Bronchial epithelial cell (primary cell): Measurements from ENCODE around the gene DAPK2. TPM values are rescaled to one million over a fixed set of nuclear protein-coding genes. Genes with fewer than 3 reads are reported as not detected.

Experiments
- DNase-seq: peaks from one replicate; pipeline ENCODE4 v3.0.0-alpha.2; 2010; ENCODE audit warnings: low read depth
- FAIRE-seq: peaks from 2 replicates; lab custom pipeline; 2011; peaks lifted over from hg19 to GRCh38; lab: Jason Lieb, UNC
- H3K27me3 ChIP-seq: 2 replicates; pipeline ENCODE4 v1.5.1; 2011; ENCODE audit warnings: low read length; ENCODE audit not compliant: control insufficient read depth, insufficient read depth
- H3K36me3 ChIP-seq: 2 replicates; pipeline ENCODE4 v1.5.1; 2011; ENCODE audit warnings: low read length; ENCODE audit not compliant: control insufficient read depth, insufficient read depth
- H3K4me3 ChIP-seq: 2 replicates; pipeline ENCODE4 v1.5.1; 2011; ENCODE audit warnings: mild to moderate bottlenecking, low read depth, low read length, control low read depth
- CTCF ChIP-seq: IDR thresholded peaks from 2 replicates; pipeline ENCODE4 v1.5.1; 2011; ENCODE audit warnings: mild to moderate bottlenecking, moderate library complexity, low read length, control low read depth, inconsistent platforms; ENCODE audit not compliant: insufficient read depth, severe bottlenecking
- total RNA-seq: library from RNA; depleted of rRNA; stranded (reverse); fragments of >200 nt; gene quantifications from 2 replicates; pipeline ENCODE4 v1.2.1, GENCODE V29; 2014

DAPK2 gene
- total RNA-seq, 1 donor from 2014 or later = 0.53 TPM

DNA sequence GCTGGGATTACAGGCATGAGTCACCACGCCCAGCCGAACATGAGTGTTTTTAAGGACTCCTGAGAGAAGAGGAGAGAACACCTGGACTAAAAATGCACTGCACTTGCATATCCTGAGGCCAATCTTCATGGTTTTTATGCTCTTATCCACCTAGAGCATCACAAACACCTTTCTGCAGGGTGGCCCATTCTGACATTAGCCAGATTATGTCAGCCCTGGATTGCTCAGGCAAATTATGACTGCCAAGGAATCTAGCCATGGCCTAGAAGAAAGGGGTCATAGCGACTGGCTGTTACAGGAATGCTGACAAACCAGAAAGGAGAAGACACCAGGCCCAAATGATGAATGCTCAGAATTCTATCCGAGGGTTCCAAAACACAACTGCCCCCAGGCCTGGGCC, 171.7 kb downstream of the DAPK2 start:
- H3K36me3 ChIP-seq = no peaks in the 10 kb centered on the region
- no peak overlapping the region for H3K4me3 ChIP-seq
- H3K27me3 ChIP-seq = no peaks in the 10 kb centered on the region
- no peak for FAIRE-seq
- TF ChIP-seq CTCF = no peak
- DNase-seq = peak; percentile 29

DNA sequence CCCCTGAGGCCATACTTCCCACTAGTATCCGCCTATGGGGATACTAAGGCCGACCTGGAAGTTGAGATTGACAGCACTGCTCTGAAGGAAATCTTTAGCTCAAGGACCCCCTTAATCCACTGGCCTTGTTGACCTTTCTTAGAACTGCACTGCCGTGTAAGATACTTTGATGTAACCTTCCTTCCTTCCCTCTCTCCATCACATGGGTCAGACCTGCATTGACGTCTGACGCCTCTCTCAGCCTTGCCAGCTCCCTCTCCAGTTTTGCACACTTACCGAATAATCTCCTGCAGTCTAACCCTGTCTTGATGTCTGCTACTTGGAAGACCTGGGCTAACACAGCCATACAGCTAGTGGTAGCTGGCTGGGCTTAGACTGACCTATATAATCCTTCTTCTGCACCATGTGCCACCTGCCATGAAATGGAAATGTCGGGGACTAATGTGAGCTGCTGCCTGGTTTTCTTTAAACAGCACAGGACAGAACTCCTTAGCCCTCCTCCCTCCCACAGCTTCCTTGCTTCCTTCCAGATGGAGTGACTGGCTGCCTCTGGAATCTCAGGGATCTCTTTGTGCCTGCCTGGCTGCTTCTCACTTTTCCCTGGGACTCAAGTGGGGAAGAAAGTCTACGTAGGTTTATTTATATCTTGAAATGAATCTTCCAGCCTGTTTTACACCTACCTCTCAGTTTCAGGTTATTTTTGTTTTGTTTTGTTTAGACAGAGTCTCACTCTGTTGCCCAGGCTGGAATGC, 173.3 kb downstream of the DAPK2 start:
- Histone ChIP-seq H3K36me3 (no peaks in the 10 kb centered on the region), H3K27me3 (no peaks in the 10 kb centered on the region), H3K4me3 (no peak overlapping the region)
- TF ChIP-seq CTCF = no peak
- no peak for FAIRE-seq
- no peak for DNase-seq

DNA sequence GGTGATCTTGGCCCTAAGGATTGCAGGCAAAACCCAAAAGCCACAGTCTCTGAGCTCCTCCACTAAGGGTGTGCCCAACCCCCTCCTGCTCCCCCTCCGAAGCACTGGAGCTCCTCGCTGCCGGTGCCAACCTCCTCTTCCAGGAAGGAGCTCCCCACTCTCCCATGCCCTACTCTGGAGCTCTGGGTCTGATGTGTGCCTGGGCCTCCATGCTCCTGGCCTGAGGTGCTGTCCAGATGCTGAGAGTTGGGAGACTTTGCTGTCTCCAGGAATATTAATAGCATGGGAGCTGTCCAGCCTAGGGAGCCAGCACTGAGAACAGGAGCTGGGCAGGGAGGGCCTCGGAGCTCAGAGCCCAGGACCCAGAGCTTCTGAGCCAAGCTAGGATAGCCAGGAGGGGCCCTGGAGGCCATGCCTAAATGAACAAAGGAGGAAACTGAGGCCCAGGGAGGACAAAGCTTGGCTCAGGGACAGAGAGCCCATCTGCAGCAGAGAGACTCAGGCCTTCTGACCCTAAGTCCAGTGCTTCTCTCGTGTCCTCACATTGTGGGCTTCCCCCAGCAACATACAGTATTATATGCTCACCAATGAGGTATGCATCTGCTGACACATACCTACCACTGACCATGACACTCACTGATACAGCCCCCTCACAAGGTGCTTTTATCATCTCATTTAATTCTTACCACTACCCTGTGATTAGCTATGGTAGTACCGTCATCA, 175.6 kb downstream of the DAPK2 start:
- no peak overlapping the region for H3K4me3 ChIP-seq
- peak; percentile 67 for DNase-seq
- no peak for FAIRE-seq

DNA sequence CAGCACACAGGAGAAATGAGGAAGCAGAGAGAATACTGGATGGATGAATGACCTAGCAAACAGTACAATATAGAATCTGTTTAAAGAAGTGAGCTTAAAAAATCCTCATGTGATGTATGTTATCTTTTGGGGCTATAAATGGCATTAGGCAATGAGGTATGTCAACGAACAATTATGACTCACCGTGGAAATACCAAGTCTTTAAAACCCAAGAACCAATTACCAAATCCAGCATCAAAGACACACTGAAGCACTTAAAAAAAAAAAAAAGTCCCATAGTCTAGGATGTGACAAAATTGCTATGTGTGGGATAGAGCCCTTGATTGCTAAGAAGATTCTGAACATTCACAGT, 176.3 kb downstream of the DAPK2 start:
- no peak for DNase-seq
- Histone ChIP-seq H3K27me3 (no peaks in the 10 kb centered on the region), H3K4me3 (no peak overlapping the region), H3K36me3 (no peaks in the 10 kb centered on the region)
- TF ChIP-seq CTCF = no peak
- FAIRE-seq = no peak

More for the DNA sequence above, 175.6 kb downstream of the DAPK2 start:
- Histone ChIP-seq H3K27me3 (no peaks in the 10 kb centered on the region), H3K36me3 (no peaks in the 10 kb centered on the region)
- TF ChIP-seq CTCF = no peak

GRCh38 chr15:63869371-63870042, 176.8 kb downstream of the DAPK2 start:
- Histone ChIP-seq H3K27me3 (no peaks in the 10 kb centered on the region), H3K4me3 (no peak overlapping the region), H3K36me3 (no peaks in the 10 kb centered on the region)
- no peak for TF ChIP-seq CTCF
- FAIRE-seq = no peak
- no peak for DNase-seq
